Activated B cell treated with CpG ODN at 0.5 μM for 24 hours (primary cell): ENCODE measurements around the gene GRHPR. TPM values are rescaled to one million over a fixed set of nuclear protein-coding genes. Genes with fewer than 3 reads are reported as not detected.
"Not testable (repeated sequence)": the region's sequence is repeated elsewhere in the genome, so short reads cannot be mapped to it uniquely, and the experiment has no call there.

ENCODE experiments used
- ATAC-seq: fragments of 200-7000 bp; cut with Tn5 transposase; one replicate; pipeline ENCODE4 v1.10.0; 2021; ENCODE audit warnings: low read depth, mild to moderate bottlenecking, moderate library complexity
- CTCF ChIA-PET: fragments of 350-600 bp; sonication (Branson Sonifier 250); formaldehyde crosslinking; loops from one replicate; lab custom pipeline; 2021; ENCODE audit warnings: antibody characterized with exemption; lab: Charles Lee
- POLR2A ChIA-PET: fragments of 350-600 bp; sonication (Branson Sonifier 250); formaldehyde crosslinking; loops from one replicate; lab custom pipeline; 2021; ENCODE audit warnings: antibody characterized with exemption; lab: Charles Lee
- DNase-seq: peaks from one replicate; pipeline ENCODE4 v3.0.0; 2022
- H3K27ac Mint-ChIP-seq: one replicate; pipeline ENCODE4 v1.8.0; 2020; ENCODE audit warnings: mixed read lengths
- H3K27me3 Mint-ChIP-seq: one replicate; pipeline ENCODE4 v1.8.0; 2021; ENCODE audit warnings: mixed read lengths
- H3K36me3 Mint-ChIP-seq: one replicate; pipeline ENCODE4 v1.8.0; 2021; ENCODE audit warnings: low read depth, mixed read lengths
- H3K4me1 Mint-ChIP-seq: one replicate; pipeline ENCODE4 v1.8.0; 2021; ENCODE audit warnings: mixed read lengths
- H3K4me3 Mint-ChIP-seq: one replicate; pipeline ENCODE4 v1.8.0; 2020; ENCODE audit warnings: mild to moderate bottlenecking, mixed read lengths
- H3K9me3 Mint-ChIP-seq: one replicate; pipeline ENCODE4 v1.8.0; 2020; ENCODE audit warnings: mixed read lengths
- CTCF ChIP-seq: fragments of 200-600 bp; IDR thresholded peaks from one replicate; pipeline ENCODE4 v1.8.0; 2022; ENCODE audit warnings: antibody characterized with exemption, mild to moderate bottlenecking
- intact Hi-C: fragments of 100-400 bp; cut with micrococcal nuclease; formaldehyde crosslinking; loops from one replicate; pipeline ENCODE4 v1.15.1; 2024
- total RNA-seq: library from RNA; stranded (reverse); gene quantifications from 2 replicates; pipeline ENCODE4 v1.2.3, GENCODE V29; 2022

The GRHPR gene
- total RNA-seq, 1 donor from 2014 or later, result 315 TPM

- Mint-ChIP-seq H3K4me1 (peaks cover 35% of the 10 kb centered on the region), H3K9me3 (no peaks in the 10 kb centered on the region), H3K27ac (no peak overlapping the region), H3K36me3 (peaks cover 58% of the 10 kb centered on the region), H3K27me3 (no peaks in the 10 kb centered on the region), H3K4me3 (peak overlapping the region; percentile 96)
- no peak for TF ChIP-seq CTCF
- DNase-seq, result no peak
- ChIA-PET CTCF (no interaction called here), POLR2A (interaction anchor here (1.2 to 4.2 kb wide), 3 partner anchors 15 to 87 kb away, joined by 3 to 55 read pairs (median 18); no protein-coding TSS in a partner anchor)
- ATAC-seq, result no peak
- intact Hi-C loops, result loop anchor here (5.0 kb wide), 1 partner anchor 552 kb away; no protein-coding TSS in a partner anchor
These were observed 2.3 kb downstream of the GRHPR start for GRCh38 chr9:37424686-37425297.

DNA sequence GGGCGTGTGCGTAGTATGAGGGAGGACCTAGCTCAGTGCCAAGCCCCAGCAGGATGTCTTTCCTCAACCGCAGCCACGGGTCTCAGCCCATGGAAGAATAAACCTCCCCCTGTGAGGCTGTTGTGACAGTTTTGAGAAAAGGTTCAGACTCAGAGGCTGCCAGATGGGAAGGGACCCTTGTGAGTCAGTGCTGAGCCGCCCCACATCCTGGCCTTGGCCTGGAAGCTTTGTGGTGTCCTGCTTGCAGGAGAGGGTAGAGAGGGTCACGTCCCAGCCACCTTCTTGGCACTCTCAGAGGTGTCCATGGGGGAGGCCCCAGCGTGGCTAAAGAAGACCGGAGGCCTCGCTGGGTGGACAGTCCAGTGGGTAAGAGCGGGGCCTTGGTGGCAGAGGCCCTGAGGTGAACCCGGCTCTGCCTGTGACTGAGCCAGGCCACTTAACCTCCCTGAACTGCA, 2.8 kb downstream of the GRHPR start:
- Mint-ChIP-seq H3K27me3 (no peaks in the 10 kb centered on the region), H3K27ac (no peak overlapping the region), H3K36me3 (peaks cover 63% of the 10 kb centered on the region), H3K4me3 (peak overlapping the region; percentile 24), H3K4me1 (peaks cover 32% of the 10 kb centered on the region), H3K9me3 (no peaks in the 10 kb centered on the region)
- ChIA-PET POLR2A (interaction anchor here (0.8 to 1.2 kb wide), 2 partner anchors 17 to 88 kb away, joined by 3 read pairs; no protein-coding TSS in a partner anchor), CTCF (no interaction called here)
- intact Hi-C loops, result no loop called here
- TF ChIP-seq CTCF, result no peak
- DNase-seq, result no peak
- no peak for ATAC-seq

GRCh38 chr9:37426431-37426830, 3.9 kb downstream of the GRHPR start:
- POLR2A ChIA-PET, result interaction anchor here (0.8 to 1.4 kb wide), 2 partner anchors 10 to 16 kb away, joined by 5 to 6 read pairs; no protein-coding TSS in a partner anchor
- peaks cover 72% of the 10 kb centered on the region for H3K36me3 Mint-ChIP-seq
- H3K9me3 Mint-ChIP-seq, DNase-seq, H3K27ac Mint-ChIP-seq, ATAC-seq, H3K27me3 Mint-ChIP-seq, H3K4me3 Mint-ChIP-seq, intact Hi-C loops, CTCF ChIA-PET: not testable (repeated sequence)
- peaks cover 35% of the 10 kb centered on the region for H3K4me1 Mint-ChIP-seq

- no peaks in the 10 kb centered on the region for H3K27me3 Mint-ChIP-seq
- H3K27ac Mint-ChIP-seq, result no peak overlapping the region
These were observed 4.3 kb downstream of the GRHPR start for GRCh38 chr9:37426846-37427245.

GRCh38 chr9:37428345-37428744, 5.8 kb downstream of the GRHPR start:
- Mint-ChIP-seq H3K4me1 (peaks cover 41% of the 10 kb centered on the region), H3K27ac (no peak overlapping the region), H3K36me3 (peaks cover 83% of the 10 kb centered on the region), H3K9me3 (no peaks in the 10 kb centered on the region), H3K4me3 (no peak overlapping the region), H3K27me3 (no peaks in the 10 kb centered on the region)
- intact Hi-C loops, result no loop called here
- POLR2A ChIA-PET, result interaction anchor here (1.2 kb wide), 1 partner anchor 21 kb away, joined by 3 read pairs; no protein-coding TSS in a partner anchor
- no peak for DNase-seq
- TF ChIP-seq CTCF, result no peak
- ATAC-seq, result no peak
- CTCF ChIA-PET, result no interaction called here

More at GRCh38 chr9:37426846-37427245, 4.3 kb downstream of the GRHPR start:
- CTCF ChIA-PET, result no interaction called here
- POLR2A ChIA-PET, result interaction anchor here (0.8 to 1.4 kb wide), 2 partner anchors 10 to 16 kb away, joined by 5 to 6 read pairs; no protein-coding TSS in a partner anchor
- no peak for ATAC-seq
- Mint-ChIP-seq H3K9me3 (no peaks in the 10 kb centered on the region), H3K4me1 (peaks cover 37% of the 10 kb centered on the region), H3K4me3 (no peak overlapping the region), H3K36me3 (peaks cover 77% of the 10 kb centered on the region)
- no peak for TF ChIP-seq CTCF
- DNase-seq, result no peak
- intact Hi-C loops, result no loop called here
